Activated CD4-positive, alpha-beta memory T cell treated with anti-CD3 and anti-CD28 coated beads, Interleukin-2, amount 10 ng/mL, durations not matched to agents 7 days and 5 days (primary cell): Measurements from ENCODE around the gene KCNB1. TPM values are rescaled to one million over a fixed set of nuclear protein-coding genes. Genes with fewer than 3 reads are reported as not detected.

Experiments used
- CTCF ChIA-PET: fragments of 350-600 bp; sonication (Branson Sonifier 250); formaldehyde crosslinking; loops from one replicate; lab custom pipeline; 2021; ENCODE audit warnings: antibody characterized with exemption, inconsistent platforms; lab: Charles Lee
- POLR2A ChIA-PET: fragments of 350-600 bp; sonication (Branson Sonifier 250); formaldehyde crosslinking; loops from one replicate; lab custom pipeline; 2021; ENCODE audit warnings: antibody characterized with exemption; lab: Charles Lee
- DNase-seq: peaks from one replicate; pipeline ENCODE4 v3.0.0-alpha.2; 2020
- H3K27ac Mint-ChIP-seq: one replicate; pipeline ENCODE4 v1.8.0; 2021; ENCODE audit warnings: mild to moderate bottlenecking, mixed read lengths
- H3K27me3 Mint-ChIP-seq: one replicate; pipeline ENCODE4 v1.8.0; 2021; ENCODE audit warnings: mixed read lengths
- H3K36me3 Mint-ChIP-seq: one replicate; pipeline ENCODE4 v1.8.0; 2021; ENCODE audit warnings: low read depth, mixed read lengths
- H3K4me1 Mint-ChIP-seq: one replicate; pipeline ENCODE4 v1.8.0; 2021; ENCODE audit warnings: mixed read lengths
- H3K4me3 Mint-ChIP-seq: one replicate; pipeline ENCODE4 v1.8.0; 2021; ENCODE audit warnings: mild to moderate bottlenecking, mixed read lengths
- H3K9me3 Mint-ChIP-seq: one replicate; pipeline ENCODE4 v1.8.0; 2021; ENCODE audit warnings: mixed read lengths
- total RNA-seq, 2 experiments: library from RNA; stranded (reverse); gene quantifications; one replicate each; pipeline ENCODE4 v1.2.3, GENCODE V29; 2021

Gene KCNB1
- total RNA-seq, 2 experiments from 2014 or later, result 0.05 TPM; not detected in 1

GRCh38 chr20:49384437-49385434, 97.7 kb downstream of the KCNB1 start:
- ChIA-PET POLR2A (no interaction called here), CTCF (interaction anchor here (0.8 to 4.4 kb wide), 12 partner anchors 9 to 150 kb away, joined by 3 to 26 read pairs (median 4); no protein-coding TSS in a partner anchor)
- Mint-ChIP-seq H3K27me3 (peaks cover 34% of the 10 kb centered on the region), H3K4me3 (no peak overlapping the region), H3K27ac (no peak overlapping the region), H3K36me3 (no peaks in the 10 kb centered on the region), H3K9me3 (no peaks in the 10 kb centered on the region), H3K4me1 (no peaks in the 10 kb centered on the region)
- peak; percentile 73 for DNase-seq

- no peaks in the 10 kb centered on the region for H3K9me3 Mint-ChIP-seq
- no peaks in the 10 kb centered on the region for H3K4me1 Mint-ChIP-seq
- H3K27ac Mint-ChIP-seq, result no peak overlapping the region
- H3K27me3 Mint-ChIP-seq, result peaks cover 13% of the 10 kb centered on the region
- ChIA-PET POLR2A (no interaction called here), CTCF (interaction anchor here (4.4 kb wide), 1 partner anchor 102 kb away, joined by 26 read pairs; no protein-coding TSS in a partner anchor)
- DNase-seq, result no peak
- H3K36me3 Mint-ChIP-seq, result no peaks in the 10 kb centered on the region
- no peak overlapping the region for H3K4me3 Mint-ChIP-seq
These were observed 100.6 kb downstream of the KCNB1 start for GRCh38 chr20:49381558-49382493.

DNA sequence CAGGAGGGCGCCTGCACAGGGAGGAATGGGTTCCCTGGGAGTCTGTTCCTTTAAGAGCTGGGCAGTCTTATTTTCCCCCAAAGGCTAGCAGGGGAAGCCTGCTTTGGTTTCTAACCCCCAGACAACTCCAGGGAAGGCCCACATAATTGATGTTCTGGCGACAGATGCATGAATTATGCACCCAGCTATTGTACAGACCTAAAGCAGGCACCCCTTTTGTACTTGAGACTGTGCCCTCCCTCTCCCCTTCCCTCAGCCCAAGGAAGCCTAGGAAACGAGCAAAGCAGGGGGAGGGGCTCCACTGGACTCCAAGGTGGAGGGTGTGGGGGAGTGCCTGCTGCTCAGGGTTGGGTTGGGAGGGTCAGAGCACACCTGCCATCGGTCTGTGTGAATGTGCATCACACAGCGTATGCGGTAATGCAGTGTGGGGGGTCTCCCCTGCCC, 102.1 kb downstream of the KCNB1 start:
- no peak overlapping the region for H3K4me3 Mint-ChIP-seq
- no peaks in the 10 kb centered on the region for H3K36me3 Mint-ChIP-seq
- no peak for DNase-seq
- ChIA-PET POLR2A (no interaction called here), CTCF (no interaction called here)
- peaks cover 7% of the 10 kb centered on the region for H3K27me3 Mint-ChIP-seq
- H3K4me1 Mint-ChIP-seq, result no peaks in the 10 kb centered on the region
- no peaks in the 10 kb centered on the region for H3K9me3 Mint-ChIP-seq
- H3K27ac Mint-ChIP-seq, result no peak overlapping the region

DNA sequence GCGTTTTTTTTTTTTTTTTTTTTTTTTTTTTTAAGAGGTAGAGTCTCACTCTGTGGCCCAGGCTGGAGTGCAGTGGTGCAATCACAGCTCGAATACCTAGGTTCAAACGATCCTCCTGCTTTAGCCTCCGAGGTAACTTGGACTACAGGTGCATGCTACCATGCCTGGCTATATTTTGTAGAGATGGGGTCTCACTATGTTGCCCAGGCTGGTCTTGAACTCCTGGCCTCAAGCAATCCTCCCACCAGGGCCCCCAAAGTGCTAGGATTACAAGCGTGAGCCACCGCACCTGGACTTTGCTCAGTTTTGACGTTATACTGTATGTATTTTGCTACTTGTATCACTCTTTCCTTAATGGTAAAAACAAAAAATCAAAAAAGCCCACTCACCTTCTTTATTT, 103.1 kb downstream of the KCNB1 start:
- ChIA-PET CTCF (interaction anchor here (0.6 to 1.3 kb wide), 2 partner anchors 105 to 125 kb away, joined by 4 to 6 read pairs; no protein-coding TSS in a partner anchor), POLR2A (no interaction called here)
- no peak for DNase-seq
- Mint-ChIP-seq H3K4me1 (no peaks in the 10 kb centered on the region), H3K36me3 (no peaks in the 10 kb centered on the region), H3K27ac (no peak overlapping the region), H3K4me3 (no peak overlapping the region), H3K9me3 (no peaks in the 10 kb centered on the region), H3K27me3 (peaks cover 14% of the 10 kb centered on the region)

- no peaks in the 10 kb centered on the region for H3K36me3 Mint-ChIP-seq
- peaks cover 19% of the 10 kb centered on the region for H3K27me3 Mint-ChIP-seq
- H3K27ac Mint-ChIP-seq, result no peak overlapping the region
- DNase-seq, result no peak
- ChIA-PET CTCF (no interaction called here), POLR2A (no interaction called here)
- no peaks in the 10 kb centered on the region for H3K9me3 Mint-ChIP-seq
- no peaks in the 10 kb centered on the region for H3K4me1 Mint-ChIP-seq
- no peak overlapping the region for H3K4me3 Mint-ChIP-seq
These were observed 105.1 kb downstream of the KCNB1 start for GRCh38 chr20:49377326-49377725.

GRCh38 chr20:49375170-49375569, 107.3 kb downstream of the KCNB1 start:
- CTCF ChIA-PET, result interaction anchor here (2.1 kb wide), 1 partner anchor 10 kb away, joined by 8 read pairs; no protein-coding TSS in a partner anchor
- POLR2A ChIA-PET, result no interaction called here
- H3K9me3 Mint-ChIP-seq, result no peaks in the 10 kb centered on the region

DNA sequence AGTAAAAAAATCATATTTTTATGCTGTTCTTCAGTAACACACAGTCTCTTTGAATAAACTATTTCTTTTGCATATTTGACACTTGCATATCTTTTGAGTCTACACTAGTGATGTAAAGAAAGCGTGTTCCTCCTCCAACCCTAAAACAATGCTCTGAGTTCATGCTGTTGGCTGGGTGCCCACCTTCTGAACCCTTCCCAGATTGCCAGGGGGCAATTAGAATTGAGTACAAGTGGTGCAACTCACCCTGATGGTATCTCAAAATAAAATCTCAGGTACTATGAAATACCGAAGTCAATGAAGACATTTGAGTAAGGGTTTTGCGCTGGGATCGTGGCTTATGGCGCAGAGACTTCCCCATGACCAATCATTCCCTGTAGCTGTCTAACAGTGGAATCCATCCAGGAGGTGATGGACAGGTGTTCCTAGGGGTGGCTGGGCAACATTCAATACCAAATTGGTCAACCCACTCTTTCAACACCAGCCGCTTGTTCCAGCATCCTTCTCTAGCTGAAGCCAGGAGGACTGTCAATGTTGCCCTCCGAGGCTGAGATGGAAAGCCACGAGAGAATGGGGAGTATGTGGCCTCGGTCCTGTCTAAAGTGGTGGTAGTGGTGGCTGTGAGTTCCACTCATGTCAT, 110.3 kb downstream of the KCNB1 start:
- Mint-ChIP-seq H3K27ac (no peak overlapping the region), H3K4me3 (no peak overlapping the region), H3K36me3 (no peaks in the 10 kb centered on the region), H3K4me1 (no peaks in the 10 kb centered on the region), H3K9me3 (no peaks in the 10 kb centered on the region), H3K27me3 (peaks cover 48% of the 10 kb centered on the region)
- ChIA-PET CTCF (no interaction called here), POLR2A (no interaction called here)
- DNase-seq, result no peak

More at GRCh38 chr20:49375170-49375569, 107.3 kb downstream of the KCNB1 start:
- no peaks in the 10 kb centered on the region for H3K36me3 Mint-ChIP-seq
- DNase-seq, result no peak
- no peaks in the 10 kb centered on the region for H3K4me1 Mint-ChIP-seq
- H3K27ac Mint-ChIP-seq, result no peak overlapping the region
- no peak overlapping the region for H3K4me3 Mint-ChIP-seq
- peaks cover 32% of the 10 kb centered on the region for H3K27me3 Mint-ChIP-seq

- no peaks in the 10 kb centered on the region for H3K9me3 Mint-ChIP-seq
- DNase-seq, result no peak
- H3K36me3 Mint-ChIP-seq, result no peaks in the 10 kb centered on the region
- ChIA-PET POLR2A (no interaction called here), CTCF (interaction anchor here (1.6 kb wide), 1 partner anchor 115 kb away, joined by 3 read pairs; no protein-coding TSS in a partner anchor)
- no peak overlapping the region for H3K27ac Mint-ChIP-seq
- H3K4me3 Mint-ChIP-seq, result no peak overlapping the region
- no peaks in the 10 kb centered on the region for H3K4me1 Mint-ChIP-seq
- H3K27me3 Mint-ChIP-seq, result peaks cover 53% of the 10 kb centered on the region
These were observed 113.9 kb downstream of the KCNB1 start for GRCh38 chr20:49368596-49368995.

GRCh38 chr20:49367113-49367512, 115.4 kb downstream of the KCNB1 start:
- no peak for DNase-seq
- Mint-ChIP-seq H3K27me3 (peaks cover 52% of the 10 kb centered on the region), H3K4me1 (no peaks in the 10 kb centered on the region), H3K27ac (no peak overlapping the region), H3K9me3 (no peaks in the 10 kb centered on the region), H3K4me3 (no peak overlapping the region), H3K36me3 (no peaks in the 10 kb centered on the region)
- ChIA-PET POLR2A (no interaction called here), CTCF (no interaction called here)

GRCh38 chr20:49366687-49367086, 115.8 kb downstream of the KCNB1 start:
- ChIA-PET CTCF (no interaction called here), POLR2A (no interaction called here)
- H3K4me1 Mint-ChIP-seq, result no peaks in the 10 kb centered on the region
- DNase-seq, result no peak
- no peaks in the 10 kb centered on the region for H3K9me3 Mint-ChIP-seq
- no peaks in the 10 kb centered on the region for H3K36me3 Mint-ChIP-seq
- peaks cover 51% of the 10 kb centered on the region for H3K27me3 Mint-ChIP-seq
- H3K27ac Mint-ChIP-seq, result no peak overlapping the region
- H3K4me3 Mint-ChIP-seq, result no peak overlapping the region

- H3K4me3 Mint-ChIP-seq, result no peak overlapping the region
- H3K4me1 Mint-ChIP-seq, result no peaks in the 10 kb centered on the region
- POLR2A ChIA-PET, result no interaction called here
- H3K36me3 Mint-ChIP-seq, result no peaks in the 10 kb centered on the region
- H3K9me3 Mint-ChIP-seq, result no peaks in the 10 kb centered on the region
- H3K27ac Mint-ChIP-seq, result no peak overlapping the region
- peaks cover 37% of the 10 kb centered on the region for H3K27me3 Mint-ChIP-seq
- no peak for DNase-seq
- CTCF ChIA-PET, result no interaction called here
These were observed 120.4 kb downstream of the KCNB1 start for GRCh38 chr20:49361862-49362660.
